ENCODE data around the gene CDK19.
A peak's percentile ranks its signal among the peaks of the same experiment; 100 is the strongest.

CDK19 gene

DNA sequence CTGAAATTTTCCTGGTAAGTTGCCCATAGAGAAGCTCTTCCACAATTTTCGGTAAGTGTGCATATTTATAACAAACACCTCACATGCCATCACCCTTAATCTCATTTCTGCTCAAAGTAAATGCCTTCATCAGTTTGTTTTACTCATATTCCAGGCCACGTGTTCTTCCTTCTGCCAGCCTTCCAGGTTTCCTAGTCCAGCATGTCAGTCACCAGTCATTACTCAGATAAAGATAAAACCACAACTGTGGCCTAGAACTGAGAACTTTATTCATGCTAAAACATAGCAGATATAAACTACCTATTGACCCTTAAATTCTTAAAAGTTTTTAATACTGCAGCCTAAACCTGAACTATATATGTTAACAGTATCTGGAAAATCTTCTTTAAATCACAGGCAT is 189.4 kb downstream of the CDK19 start:
- CTCF ChIA-PET, result no interaction called here
- POLR2A ChIA-PET, result no interaction called here
- TF ChIP-seq, protein P1, sequence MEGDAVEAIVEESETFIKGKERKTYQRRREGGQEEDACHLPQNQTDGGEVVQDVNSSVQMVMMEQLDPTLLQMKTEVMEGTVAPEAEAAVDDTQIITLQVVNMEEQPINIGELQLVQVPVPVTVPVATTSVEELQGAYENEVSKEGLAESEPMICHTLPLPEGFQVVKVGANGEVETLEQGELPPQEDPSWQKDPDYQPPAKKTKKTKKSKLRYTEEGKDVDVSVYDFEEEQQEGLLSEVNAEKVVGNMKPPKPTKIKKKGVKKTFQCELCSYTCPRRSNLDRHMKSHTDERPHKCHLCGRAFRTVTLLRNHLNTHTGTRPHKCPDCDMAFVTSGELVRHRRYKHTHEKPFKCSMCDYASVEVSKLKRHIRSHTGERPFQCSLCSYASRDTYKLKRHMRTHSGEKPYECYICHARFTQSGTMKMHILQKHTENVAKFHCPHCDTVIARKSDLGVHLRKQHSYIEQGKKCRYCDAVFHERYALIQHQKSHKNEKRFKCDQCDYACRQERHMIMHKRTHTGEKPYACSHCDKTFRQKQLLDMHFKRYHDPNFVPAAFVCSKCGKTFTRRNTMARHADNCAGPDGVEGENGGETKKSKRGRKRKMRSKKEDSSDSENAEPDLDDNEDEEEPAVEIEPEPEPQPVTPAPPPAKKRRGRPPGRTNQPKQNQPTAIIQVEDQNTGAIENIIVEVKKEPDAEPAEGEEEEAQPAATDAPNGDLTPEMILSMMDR (IDR thresholded peaks at IDR 0.05; ENCODE audit: control extremely low read depth, extremely low read depth, low read depth, missing control alignments), result no peak
- no peak for DNase-seq (ENCODE audit: extremely low spot score)

DNA sequence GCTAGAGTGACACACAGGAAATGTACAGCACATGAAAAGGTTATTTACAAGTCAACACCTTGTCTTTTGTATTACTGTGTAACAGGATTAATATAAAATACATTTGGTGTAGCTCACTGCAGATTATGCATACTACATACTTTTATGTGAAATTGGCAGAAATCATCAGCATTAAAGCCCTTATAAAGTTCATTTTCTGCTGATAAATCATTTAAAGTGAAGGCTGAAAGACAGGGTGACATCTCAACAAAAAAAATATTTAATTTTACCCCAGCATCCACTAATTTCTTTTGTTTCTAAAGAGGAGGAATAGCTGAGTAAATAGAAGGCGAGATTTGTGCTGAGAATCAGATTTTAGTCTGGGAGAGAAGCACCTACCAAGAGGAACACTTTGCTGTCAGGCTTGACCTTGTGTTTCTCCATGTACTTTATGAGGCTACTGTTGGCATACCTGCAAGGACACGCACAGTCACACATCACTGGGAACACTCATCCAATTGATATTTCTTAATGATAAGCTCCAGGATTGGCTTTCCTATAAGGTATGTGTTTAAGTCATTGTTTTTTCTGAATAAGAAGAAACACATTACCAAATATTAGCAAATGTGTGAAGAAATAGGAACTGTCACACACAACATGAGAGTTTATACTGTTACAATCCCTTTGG is 192.2 kb downstream of the CDK19 start:
- ChIA-PET CTCF (interaction anchor here (1.8 to 2.5 kb wide), 2 partner anchors 8 to 10 kb away, joined by 6 to 11 read pairs; no protein-coding TSS in a partner anchor), POLR2A (no interaction called here)
- no peak for DNase-seq (ENCODE audit: extremely low spot score)
- TF ChIP-seq, protein P1 (IDR thresholded peaks at IDR 0.05; ENCODE audit: control extremely low read depth, extremely low read depth, low read depth, missing control alignments), result no peak

DNA sequence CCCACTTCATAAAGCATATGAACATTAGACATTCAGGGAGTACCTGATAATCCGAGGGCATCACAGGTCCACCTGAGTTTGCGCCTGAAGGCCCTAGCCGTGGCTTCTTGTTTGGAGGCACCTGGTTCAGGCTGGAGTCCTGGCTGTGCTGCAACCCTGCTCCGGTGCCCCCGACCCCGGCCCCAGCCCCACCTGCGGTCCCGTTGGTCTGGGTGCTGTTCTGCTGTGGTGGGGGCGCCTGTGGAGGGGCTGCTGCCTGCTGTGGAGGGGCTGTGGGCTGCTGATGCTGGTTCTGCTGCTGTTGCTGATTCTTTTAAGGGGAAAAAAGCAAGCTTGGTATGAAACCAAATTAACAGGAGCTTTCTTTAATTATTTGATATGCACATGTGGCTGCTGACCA is 194.2 kb downstream of the CDK19 start:
- POLR2A ChIA-PET, result interaction anchor here (1.8 kb wide), 1 partner anchor 253 kb away, joined by 4 read pairs; the partner anchor contains the start of gene AMD1
- CTCF ChIA-PET, result interaction anchor here (0.9 to 3.6 kb wide), 3 partner anchors 9 to 30 kb away, joined by 3 to 27 read pairs (median 7); no protein-coding TSS in a partner anchor
- TF ChIP-seq, protein P1 (IDR thresholded peaks at IDR 0.05; ENCODE audit: control extremely low read depth, extremely low read depth, low read depth, missing control alignments), result no peak
- DNase-seq (ENCODE audit: extremely low spot score), result no peak

DNA sequence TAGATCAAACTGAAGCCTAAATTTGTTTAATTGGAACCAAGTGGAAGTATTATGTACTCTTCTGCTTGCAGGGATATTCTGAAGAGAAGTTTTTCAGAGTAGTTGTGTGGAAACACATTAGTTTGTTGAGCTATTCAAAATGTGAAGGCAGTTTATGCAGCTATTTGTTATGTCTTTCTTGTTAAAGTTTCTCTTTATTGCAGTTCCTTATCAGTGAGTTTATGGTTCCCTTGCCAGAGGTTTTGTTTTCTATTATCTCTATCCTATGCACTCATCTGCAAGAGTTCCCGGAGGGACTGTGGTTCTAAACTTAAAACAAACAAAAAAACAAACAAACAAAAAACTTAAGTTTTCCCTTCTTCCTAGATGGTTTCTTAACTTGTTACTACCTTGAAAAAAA is 195.2 kb downstream of the CDK19 start:
- ChIA-PET POLR2A (interaction anchor here (1.8 kb wide), 1 partner anchor 254 kb away, joined by 4 read pairs; the partner anchor contains the start of gene AMD1), CTCF (interaction anchor here (1.1 to 3.6 kb wide), 8 partner anchors 10 to 363 kb away, joined by 3 to 27 read pairs (median 6); no protein-coding TSS in a partner anchor)
- no peak for DNase-seq (ENCODE audit: extremely low spot score)
- TF ChIP-seq, protein P1 (IDR thresholded peaks at IDR 0.05; ENCODE audit: control extremely low read depth, extremely low read depth, low read depth, missing control alignments), result no peak

DNA sequence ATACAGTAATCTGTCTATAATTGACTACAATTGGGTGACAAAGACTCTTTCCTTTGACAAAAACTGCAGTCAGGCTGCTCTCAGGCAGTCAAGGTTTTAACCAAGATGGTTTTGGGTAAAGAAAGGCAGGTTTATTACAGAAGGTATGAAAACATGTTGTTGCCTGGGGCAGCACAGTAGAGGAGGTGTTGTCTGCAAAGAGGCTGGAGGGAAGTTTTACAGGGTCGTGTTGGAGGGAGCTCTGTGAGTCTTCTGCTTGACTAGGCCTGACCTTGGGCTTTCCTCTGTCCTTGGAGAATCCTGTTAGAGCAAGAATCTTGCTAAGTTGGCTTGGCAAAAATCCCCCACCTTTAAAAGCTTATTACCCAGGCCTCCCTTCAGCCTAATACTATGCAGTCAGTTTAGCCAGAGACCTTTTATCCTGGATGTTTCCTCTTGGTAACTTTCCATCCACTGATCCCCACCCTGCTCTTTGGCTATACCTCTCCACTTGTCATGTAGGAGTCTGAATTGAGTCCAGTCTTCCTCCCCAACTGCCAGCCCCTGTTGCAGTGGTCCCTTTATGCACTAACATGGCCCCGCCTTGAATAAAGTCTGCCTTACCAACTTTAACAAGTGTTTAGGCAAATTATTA is 195.9 kb downstream of the CDK19 start:
- TF ChIP-seq, protein P1 (IDR thresholded peaks at IDR 0.05; ENCODE audit: control extremely low read depth, extremely low read depth, low read depth, missing control alignments), result no peak
- ChIA-PET POLR2A (interaction anchor here (1.8 kb wide), 1 partner anchor 255 kb away, joined by 4 read pairs; the partner anchor contains the start of gene AMD1), CTCF (interaction anchor here (0.7 to 3.6 kb wide), 15 partner anchors 11 to 363 kb away, joined by 3 to 27 read pairs (median 5); no protein-coding TSS in a partner anchor)
- no peak for DNase-seq (ENCODE audit: extremely low spot score)

DNA sequence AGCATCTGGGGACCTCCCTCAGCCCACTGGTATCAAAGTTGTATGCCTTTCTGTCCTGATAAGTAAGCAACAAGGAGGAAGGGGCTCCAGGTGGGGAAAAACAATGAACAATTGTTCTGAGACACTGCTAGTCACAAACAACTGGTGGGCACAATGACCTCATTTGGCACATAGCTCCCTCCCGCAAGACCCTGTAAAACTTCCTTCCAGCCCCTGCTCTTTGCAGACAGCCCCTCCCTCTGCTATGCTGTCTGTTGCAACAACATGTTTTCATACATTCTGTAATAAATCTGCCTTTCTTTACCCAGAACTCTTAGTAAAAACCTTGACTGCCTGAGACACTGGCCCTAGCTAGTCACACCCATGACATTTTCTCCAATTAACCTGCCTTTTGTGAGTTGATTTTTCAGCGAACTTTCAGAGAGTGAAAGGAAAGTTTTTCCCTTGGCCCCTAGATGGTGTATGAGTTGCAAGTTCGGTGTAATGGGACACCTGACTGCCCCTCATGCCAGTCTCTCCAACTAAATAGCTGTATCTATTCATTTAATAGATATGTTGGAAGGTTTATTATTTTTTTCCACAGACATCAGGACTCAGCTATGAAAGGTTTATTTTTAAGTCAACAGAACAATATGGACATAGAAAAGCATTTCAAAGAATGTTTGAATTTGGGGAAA is 196.5 kb downstream of the CDK19 start:
- TF ChIP-seq, protein P1 (IDR thresholded peaks at IDR 0.05; ENCODE audit: control extremely low read depth, extremely low read depth, low read depth, missing control alignments), result peak; percentile 9
- no peak for DNase-seq (ENCODE audit: extremely low spot score)
- CTCF ChIA-PET, result interaction anchor here (0.7 to 3.6 kb wide), 15 partner anchors 11 to 364 kb away, joined by 3 to 27 read pairs (median 5); no protein-coding TSS in a partner anchor
- POLR2A ChIA-PET, result no interaction called here
